ENCODE data around the gene LASP1.

The LASP1 gene

DNA sequence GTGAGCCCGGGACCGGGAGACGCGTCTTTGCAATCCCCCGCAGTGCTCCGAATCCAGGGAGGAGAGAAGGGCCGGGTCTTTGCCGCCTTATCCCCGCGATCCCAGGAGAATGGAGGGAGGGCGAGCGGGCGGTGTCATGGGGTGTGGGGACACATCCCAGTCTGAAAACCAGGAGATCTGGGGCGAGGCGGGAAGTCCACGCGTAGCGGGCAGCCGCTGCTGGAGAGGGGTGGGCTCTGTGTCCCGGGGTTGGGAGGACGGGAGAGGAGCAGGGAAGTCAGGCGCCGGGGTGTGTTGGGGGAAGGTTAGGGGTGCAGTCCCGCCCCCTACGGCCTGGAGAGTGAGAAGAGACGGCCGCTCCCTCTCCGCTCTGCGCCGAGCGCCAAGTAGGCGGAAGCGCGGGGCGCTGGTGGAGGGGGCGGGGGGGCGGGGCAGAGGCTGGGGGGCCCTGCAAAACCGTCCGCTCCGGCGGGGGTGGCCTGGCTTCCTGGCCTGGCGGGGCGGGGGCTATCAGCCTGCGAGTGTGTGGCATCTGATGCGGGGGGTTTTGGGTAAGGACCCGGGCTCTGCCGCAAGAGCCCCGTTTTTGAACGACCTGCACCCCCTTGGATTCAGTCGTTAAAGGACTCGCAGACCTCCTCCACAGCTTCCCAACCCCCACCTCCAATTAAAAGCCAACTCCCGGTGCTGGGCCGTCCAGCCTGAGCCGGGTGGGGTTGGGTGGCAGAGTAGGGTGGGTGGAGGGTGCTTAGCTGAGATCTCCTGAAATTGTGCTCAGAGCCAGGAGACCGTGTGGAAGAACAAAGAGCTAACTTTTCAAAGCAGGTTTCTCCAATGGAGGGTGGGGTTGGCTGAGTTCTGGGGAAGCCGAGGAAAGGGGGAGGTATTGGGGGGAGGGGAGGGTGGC, 654 bp downstream of the LASP1 start:
- DNase-seq, result peak; percentile 65

DNA sequence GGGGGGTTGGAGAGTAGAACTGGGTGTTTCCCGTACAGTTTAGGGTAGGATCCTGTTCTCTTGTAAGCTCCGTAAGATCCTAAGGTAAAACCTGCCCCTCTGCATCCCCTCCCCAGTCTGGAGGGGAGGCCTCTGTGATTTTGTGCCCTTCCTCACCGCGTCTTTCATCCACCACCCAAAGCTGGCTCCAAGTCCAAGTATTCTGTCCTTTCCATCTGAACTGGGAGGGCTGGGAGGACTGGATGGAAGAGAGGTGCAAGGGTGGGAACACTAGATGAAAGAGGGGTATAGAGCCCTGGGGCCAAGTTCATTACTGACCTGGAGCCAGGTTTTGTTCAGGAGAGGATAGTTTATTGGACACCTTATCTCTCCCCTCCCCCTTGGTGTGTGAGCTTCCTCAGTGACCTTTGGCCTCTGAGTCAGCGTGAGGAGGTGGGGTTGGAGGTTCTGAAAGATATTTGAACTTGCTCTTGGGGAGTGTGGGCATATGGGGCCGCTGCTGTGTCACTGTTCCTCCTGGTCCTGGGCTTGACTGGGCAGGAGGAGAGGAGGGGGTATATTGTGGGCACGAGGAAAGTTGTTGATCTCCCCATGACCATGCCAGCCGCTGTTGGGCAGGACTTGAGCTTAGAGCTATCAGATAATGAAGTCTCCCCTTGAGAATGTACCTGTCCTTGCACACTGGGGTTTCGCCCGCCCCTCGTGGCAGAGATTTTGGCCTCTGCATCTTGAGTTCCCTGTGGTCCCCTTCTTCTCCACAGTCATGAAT, 1.6 kb downstream of the LASP1 start:
- DNase-seq, result no peak

DNA sequence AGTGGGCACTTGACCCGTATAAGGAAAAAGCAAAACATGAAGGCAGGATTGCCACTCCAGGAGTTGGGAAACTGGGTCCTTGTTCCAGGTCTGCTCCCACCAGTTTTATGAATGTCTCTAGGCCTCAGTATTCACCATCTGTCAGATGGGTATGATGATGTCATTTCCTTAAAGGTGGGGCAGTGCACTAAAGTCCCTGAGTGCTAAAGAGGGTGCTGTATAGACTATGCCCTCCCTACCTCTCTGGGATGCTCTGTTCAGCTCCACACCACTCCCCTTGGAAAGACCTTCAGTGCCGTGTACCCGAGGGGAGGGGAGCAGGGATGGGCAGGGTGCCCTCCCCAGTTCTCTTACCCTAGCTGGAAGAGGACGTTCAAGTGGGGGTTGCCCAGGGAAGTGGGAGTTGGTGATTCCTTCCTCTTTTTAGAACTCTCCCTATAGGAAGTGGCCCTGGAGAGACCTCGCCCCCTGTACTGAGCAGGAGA, 2.2 kb downstream of the LASP1 start:
- DNase-seq, result no peak

DNA sequence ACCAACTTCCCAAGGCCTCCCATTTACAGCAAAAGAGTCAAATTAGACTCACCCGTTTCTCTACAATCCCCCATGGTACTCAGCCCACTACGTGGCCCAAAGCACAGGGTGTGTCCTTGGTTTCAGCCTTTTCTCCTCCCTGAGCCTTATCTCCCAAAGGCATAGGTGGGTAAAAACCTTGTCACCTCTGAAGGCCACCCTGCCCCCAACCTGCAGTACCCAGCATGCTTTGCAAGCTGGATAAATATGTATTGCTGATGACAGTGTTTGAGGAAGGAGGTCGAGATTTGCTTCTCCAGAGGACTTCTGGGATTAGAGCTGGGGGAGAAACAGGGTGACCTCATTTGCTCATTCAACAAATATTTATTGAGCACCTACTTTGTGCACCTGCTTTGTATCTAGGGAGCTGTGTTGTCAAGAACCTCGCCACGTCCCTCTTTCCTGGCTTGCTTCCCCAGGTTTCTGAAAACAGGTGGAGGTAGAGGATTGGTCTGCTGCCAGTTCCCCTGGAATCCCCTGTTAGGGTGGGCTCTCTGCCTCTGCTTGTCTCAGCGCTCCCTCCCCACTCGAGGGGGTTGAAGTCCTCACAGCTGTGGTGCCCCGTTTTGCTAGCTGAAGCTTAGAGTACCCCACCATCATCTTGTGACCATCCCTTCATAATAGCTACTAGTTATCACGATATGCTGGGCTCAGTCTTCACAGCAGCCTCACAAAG, 3.0 kb downstream of the LASP1 start:
- no peak for DNase-seq

DNA sequence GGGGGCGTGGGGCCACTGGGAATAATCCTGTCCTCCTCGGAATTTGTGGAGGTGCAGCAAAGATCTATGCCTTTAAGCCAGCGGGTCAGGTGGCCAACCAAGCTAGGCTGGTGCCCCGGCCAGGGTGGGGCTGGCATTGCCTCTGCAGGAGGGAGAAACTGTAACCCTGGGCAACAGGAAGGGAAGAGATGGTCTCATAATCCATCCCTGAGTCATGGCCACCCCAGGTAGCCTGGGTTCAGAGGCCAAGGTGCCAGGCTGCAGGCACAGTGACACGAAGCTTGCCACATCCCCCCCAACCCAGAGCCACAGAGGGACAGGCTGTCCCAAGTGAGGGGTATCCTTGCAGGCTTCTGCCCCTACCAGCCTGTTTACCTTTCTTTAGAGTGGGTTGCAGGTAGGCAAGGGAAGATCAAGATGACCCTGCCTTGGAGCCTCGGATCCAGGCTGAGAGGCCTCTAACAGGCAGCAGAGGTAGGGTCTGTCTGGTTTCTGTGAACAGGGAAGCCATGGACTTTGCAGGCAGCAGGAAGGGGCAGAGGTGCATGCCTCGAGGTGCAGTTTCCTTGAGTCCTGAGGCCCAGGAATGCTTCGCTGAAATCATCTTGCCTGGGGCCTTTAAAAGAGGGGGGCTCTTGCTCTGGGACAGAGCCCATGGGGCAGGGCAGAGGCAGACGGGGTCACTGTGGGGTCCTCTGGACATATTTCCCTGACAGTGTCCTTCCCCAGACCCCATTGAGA, 4.0 kb downstream of the LASP1 start:
- DNase-seq, result no peak

DNA sequence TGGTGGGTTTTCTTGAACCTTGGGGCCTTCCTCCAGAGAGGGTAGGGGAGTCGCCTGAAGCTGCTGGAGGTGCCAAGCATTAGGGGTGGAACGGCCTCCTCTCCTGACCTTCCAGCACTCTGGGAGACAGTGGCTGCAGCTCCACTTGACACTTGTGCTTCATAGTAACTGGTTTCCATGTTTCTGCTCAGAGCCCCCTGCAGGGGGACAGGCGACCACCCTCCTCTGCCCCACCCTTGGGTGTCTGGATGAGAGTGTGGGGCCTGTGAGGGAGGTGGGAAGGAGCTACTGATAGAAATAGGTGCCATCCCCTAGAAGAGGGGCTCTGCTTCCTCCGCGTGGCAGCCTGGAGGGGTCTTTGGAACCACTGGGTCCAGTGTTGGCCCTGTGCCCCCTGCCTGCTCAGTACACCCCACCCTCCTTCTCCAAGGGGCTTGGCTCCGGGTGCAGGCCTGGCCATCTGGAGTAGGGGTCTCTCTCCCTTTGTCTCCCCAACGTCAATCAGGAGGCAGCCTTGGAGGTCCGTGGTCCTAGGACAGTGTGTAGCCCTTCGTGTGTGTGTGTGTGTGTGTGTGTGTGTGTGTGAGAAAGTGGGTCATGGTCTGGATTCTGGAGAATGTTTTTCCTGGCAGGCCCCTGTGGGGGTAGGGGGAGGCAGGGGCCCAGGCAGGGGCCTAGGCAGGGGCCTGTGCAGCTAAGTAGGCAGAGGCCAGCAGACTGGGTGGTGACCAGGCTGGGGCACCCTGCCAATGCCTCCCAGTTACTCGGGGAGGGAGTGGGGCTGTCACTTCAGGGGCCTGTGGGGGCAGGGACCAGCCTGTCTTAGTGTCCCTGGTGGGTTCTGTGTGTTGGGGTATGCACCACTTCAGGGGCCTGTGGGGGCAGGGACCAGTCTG, 4.9 kb downstream of the LASP1 start:
- DNase-seq, result no peak

DNA sequence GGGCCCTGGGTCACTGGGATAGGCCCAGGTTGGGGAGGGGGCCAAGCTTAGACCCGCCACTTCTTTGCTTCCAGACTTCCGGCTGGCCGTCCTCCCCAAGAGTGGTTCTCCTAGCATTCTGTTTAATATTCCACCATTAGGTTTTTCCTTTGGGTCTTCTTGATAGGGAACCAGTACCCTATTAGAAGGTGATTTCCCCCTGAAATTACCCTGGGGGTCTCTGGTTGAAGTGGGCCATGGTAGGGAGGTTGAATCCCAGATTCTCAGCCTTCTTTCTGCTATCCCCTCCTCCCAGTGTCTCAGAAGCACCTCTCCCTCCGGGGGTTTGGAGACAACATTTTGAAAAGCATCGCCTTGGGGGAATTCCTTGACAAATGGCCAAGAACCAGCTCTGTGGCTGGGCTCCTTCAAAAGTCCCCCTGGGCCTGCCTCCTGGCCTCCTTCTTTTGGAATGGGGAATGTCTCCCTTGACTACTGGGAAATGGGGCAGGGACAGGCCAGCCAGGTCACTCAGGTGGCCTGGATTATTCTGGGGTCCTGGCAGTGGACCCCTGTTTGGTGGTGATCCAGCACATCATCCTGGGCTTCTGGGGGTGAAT, 5.7 kb downstream of the LASP1 start:
- no peak for DNase-seq

DNA sequence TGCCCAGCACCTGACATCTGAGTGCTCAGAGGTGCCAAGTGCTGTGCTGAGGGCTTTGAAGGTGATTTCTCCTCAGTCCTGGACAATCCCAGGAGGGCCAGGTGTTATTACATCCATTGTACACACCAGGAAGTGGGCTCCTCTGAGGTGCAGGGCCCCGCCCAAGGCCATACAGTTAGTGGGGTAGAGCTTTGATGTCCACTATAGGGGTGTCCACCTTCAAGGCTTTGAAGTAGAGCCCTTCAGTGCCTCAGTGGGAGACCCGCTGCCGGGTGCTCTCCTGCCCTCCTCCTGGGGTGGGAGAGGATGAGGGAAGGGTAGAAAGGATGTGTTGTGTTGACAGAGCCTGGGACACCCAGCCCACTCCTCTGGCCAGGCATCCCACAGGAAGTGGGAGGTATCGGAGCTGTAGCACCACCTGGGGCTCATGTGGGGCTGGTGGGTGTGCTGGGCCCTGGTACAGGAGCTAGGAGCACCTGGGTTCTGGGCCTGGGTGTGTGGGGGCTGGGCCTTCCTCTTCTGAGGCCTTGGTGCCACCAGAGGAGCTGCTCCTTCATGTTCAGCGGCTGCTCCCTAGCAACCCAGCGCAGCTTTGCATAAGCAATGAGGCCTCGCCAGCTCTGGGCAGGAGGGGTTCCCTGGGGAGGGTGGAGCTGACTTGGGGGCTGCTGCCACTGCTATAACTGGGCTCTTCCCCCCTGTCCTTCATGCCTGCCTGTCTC, 7.4 kb downstream of the LASP1 start:
- no peak for DNase-seq

DNA sequence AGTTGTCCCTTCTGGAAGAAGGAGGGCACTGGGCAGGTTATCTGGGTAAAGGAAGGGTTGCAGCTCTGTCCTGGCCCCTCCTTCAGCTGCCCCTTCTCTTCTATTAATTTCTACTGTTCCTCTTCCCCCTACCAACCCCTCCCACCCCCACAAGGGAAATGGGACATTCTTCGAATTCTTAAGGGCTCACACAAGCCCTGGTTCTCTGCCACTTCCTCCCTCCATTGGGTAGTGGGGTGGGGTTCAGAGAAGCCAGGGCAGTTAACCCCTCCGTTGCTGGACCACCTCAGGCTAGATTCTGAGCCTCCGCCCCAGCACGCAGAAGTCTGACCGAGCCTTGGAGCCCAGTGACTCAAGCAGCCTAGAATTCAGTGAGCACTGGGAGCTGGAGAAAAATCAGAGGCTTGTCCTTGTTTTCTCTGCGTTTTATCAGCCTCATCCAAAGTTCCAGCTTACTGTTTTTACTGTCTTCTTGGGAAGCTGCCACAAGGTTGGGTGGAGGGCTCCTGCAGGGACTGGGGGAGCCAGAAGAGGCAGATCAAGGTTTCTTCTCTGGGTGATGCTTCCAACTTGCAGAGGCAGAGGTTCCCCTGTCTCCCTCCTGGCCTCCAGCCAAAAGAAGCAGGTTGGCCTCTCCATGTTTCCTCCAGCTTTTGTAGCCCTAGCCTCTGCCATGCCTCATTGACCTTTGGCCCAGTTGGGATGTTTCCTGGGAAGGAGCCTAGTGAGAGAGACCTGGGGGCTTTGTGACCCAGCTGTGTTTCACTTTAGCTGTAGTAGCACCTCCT, 10.2 kb downstream of the LASP1 start:
- DNase-seq, result no peak

DNA sequence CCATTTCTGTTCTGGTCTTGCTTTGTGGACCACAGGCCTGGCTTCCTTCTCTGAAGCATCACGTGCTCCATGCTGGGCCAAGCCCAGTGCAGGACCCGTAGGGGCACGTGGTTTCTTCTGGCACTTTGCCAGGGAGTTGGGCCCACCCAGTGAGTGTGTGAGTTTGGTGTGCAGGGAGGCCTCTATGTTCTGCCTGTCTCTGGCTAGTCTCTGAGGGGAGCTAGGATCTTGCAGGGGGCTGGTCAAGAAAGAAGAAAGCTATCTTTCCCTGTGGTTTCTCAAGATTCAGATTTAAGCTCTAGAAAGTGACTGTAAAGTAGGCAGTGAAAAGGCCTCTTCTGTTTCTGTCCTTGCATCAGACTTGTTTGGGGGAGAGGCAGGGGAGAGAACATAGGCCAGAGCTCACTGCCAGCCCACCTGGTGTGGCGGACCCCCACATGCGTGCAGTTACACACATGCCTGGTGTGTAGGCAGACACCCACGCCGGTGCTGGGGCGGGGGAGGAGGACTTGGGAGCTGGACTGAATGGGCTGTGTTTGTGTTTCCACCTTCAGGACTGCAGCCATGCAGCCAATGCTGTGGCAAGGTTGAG, 11.8 kb downstream of the LASP1 start:
- DNase-seq, result no peak

DNA sequence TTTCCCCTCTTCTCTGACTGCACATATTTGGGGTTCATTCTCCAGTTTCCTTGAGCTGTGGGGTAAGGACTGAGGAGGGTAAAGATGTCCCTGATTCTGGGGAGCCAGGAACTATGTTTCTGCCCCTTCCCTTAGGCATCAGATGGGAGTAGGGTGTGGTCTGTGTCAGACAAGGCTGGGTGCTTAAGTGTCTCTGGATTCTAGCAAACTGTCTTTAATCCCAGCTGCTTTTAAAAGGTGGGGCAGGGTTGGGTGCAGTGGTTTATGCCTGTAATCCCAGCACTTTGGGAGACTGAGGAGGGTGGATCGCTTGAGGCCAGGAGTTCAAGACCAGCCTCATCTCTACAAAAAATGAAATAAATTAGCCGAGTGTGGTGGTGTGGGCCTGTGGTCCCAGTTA, 13.0 kb downstream of the LASP1 start:
- DNase-seq, result no peak

DNA sequence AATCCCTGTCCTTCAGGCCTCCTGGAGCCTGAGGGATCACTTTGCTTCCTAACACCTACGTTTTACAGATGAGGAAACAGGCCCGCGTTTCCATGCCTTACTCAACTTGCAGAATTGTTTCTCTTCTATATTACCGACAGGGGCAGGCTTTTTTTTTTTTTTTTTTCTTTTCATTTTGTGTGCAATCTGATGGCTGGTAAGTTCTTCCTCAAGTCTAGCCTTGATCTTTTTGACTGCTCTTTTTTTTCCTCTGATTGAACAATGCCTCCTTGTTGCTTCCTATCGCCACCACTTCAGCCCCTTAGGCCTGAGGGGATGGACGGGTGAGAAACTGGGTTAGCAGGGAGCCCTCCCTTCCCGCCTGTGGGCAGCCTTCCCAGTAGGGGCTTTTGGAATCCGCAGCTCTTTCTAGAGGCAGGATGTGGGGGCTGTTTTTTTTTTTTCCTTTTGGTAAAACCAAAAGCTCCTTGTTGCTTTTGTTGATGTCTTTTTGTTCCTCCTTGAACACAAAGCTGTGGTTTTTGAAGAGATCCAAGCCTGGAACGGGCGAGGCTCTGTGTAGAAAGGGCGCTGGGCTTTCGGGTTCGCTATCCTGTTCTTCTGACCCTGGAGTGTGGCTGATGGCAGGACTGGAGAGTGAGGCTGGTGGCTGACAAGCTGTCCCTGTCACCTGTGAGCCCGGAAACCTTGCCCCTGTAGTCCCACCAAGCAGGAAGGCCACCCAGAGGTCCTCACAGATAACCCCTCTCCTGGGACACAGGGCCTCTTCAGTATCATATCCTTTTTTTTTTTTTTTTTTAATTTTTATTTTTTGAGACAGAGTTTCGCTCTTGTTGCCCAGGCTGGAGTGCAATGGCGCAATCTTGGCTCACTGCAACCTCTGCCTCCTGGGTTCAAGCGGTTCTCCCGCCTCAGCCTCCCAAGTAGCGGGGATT, 14.0 kb downstream of the LASP1 start:
- DNase-seq, result no peak

DNA sequence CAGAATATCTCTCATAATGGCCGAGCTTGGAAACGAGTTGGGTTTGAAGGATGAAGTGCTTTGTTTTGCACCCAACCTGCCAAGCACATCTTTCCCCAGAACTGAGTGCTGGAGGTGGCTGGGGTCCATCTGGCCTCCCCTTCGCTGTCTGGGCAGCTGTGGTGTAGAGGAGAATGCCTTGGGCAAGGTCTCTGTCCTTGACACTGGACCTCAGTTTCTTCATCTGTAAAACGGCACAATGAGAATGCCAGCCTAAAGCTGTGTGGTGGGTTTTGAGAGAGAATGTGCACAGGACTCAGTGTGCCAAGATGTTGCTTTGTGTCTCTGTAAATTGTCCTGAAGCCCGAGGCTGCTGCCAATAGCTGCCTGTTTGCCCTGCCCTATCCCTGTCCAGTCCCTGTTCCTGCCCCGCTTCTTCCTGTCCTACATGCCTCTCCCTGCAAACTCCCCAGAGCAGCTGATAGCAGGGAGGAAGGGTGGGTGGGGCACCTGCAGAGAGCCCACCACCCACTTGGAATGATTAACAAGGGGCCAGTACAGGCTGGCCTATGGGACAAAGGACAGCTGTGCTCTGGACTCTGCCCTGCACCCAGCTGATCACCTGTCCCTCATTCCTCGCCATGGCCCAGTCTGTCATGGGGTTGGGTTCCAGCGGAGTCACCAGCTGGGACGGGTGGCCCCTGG, 15.3 kb downstream of the LASP1 start:
- no peak for DNase-seq

DNA sequence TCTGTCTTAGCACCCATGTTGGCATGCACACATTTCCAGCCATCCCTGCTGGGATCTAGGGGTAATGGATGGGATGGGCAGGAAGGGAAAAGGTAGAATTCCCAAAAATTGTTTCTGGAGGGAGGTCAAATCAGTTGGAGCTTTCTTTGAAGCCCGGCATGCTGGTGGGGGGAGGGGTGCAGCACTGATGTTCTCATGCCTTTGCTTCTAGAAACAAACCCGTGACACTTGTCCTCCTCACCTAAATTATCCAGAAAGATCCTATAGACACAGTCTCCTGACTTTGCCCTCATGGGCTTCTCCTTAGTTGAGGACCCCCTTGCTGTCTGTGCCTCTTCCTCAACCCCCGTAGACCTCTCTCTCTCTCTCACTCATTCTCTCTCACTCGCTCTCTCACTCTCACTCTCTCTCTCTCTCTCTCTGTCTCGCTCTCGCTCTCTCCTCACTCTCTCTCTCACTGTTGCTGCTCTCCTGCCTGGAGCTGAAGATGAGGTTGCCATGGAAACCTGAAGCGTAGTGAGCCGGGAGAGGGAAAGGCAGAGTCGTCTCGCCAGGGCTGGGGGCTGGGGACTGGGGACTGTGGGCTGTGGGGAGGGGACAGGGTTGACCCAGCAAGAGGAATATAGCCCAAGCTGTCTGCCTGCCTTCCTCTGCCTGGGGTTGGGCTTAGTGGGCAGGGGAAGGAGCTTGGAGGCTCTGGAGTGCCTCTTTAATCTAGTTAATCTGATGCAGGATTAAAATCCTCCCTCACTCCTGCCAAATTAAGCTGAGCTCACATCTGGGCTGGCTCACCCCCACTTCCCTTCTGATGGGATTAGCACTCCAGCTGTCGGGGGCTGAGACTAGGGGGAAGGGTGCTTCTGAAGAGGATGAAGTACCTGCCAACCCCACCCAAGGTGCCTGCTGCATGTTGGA, 16.1 kb downstream of the LASP1 start:
- no peak for DNase-seq

DNA sequence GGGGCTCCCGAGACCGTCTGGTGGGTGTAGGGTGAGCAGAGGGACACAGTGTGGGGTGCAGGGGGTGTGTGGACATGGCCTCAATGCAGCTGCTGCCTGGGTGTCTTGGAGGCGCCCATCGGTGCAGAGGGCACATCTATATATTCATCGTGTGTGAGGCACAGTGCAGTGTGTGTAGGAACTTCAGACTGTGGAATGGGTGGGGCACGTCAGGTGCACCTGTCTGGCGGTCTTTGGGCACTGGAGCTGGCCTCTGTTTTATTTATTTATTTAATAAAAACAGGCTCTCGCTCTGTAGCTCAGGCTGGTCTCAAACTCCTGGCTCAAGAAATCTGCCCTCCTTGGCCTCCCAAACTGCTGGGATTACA, 16.8 kb downstream of the LASP1 start:
- no peak for DNase-seq

DNA sequence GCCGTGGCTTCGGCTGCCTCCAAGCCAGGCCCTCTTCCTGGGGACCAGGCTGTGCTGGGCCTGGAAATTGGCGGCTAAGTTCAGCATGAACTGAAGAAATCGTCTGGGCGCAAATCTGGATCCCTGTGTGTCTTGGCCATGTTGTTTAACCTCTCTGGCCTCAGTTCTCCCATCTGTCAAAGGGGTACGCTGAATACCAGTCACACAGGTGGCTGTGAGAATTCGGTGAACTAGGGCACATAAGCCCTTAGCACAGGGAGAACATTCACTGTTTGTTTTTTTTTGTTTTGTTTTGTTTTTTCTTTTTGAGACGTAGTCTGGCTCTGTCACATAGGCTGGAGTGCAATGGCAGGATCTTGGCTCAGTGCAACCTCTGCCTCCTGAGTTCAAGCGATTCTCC, 19.0 kb downstream of the LASP1 start:
- DNase-seq, result no peak
